Neural cell (in vitro differentiated cells): ENCODE data around the gene GMDS. TPM values are rescaled to one million over a fixed set of nuclear protein-coding genes. Genes with fewer than 3 reads are reported as not detected.

Experiments
- H2AFZ ChIP-seq: fragments of 200-600, 300-800 bp; sonication (generic), shearing (Covaris generic); 2 replicates; pipeline ENCODE4 v1.6.0; 2014; ENCODE audit warnings: low read depth, mild to moderate bottlenecking, antibody characterized with exemption, low read length, moderate library complexity
- H3F3A ChIP-seq: fragments of 200-600 bp; shearing (Covaris generic); 2 replicates; pipeline ENCODE4 v1.6.1; 2016; ENCODE audit warnings: mild to moderate bottlenecking, moderate library complexity, mixed read lengths, antibody characterized with exemption, low read length; ENCODE audit not compliant: insufficient read depth, poor library complexity, severe bottlenecking
- H3K27ac ChIP-seq: fragments of 200-600, 300-800 bp; sonication (generic), shearing (Covaris generic); 2 replicates; pipeline ENCODE4 v1.5.1; 2014; ENCODE audit warnings: mild to moderate bottlenecking, low read length, moderate library complexity
- H3K27me3 ChIP-seq: fragments of 300-800, 200-600 bp; sonication (generic), shearing (Covaris generic); 2 replicates; pipeline ENCODE4 v1.6.0; 2014; ENCODE audit warnings: mild to moderate bottlenecking, low read depth, low read length, moderate library complexity; ENCODE audit not compliant: insufficient read depth
- H3K36me3 ChIP-seq: fragments of 300-800, 200-600 bp; sonication (generic), shearing (Covaris generic); 2 replicates; pipeline ENCODE4 v1.5.1; 2014; ENCODE audit warnings: mild to moderate bottlenecking, antibody characterized with exemption, low read length, moderate library complexity; ENCODE audit not compliant: insufficient read depth
- H3K4me2 ChIP-seq: fragments of 300-800, 200-600 bp; sonication (generic), shearing (Covaris generic); 2 replicates; pipeline ENCODE4 v1.6.0; 2014; ENCODE audit warnings: mild to moderate bottlenecking, low read length
- H3K4me3 ChIP-seq: fragments of 300-800, 200-600 bp; sonication (generic), shearing (Covaris generic); 2 replicates; pipeline ENCODE4 v1.5.1; 2014; ENCODE audit warnings: mild to moderate bottlenecking, low read length, moderate library complexity
- H3K79me2 ChIP-seq: fragments of 200-600 bp; shearing (Covaris generic); replicated peaks from 2 replicates; pipeline ENCODE4 v1.6.0; 2014; ENCODE audit warnings: mild to moderate bottlenecking, low read length, moderate library complexity; ENCODE audit not compliant: insufficient read depth
- H3K9ac ChIP-seq: fragments of 300-800, 200-600 bp; sonication (generic), shearing (Covaris generic); 2 replicates; pipeline ENCODE4 v1.6.1; 2016; ENCODE audit warnings: mild to moderate bottlenecking, low read length, mixed read lengths
- H3K9me2 ChIP-seq: fragments of 200-600 bp; shearing (Covaris generic); 2 replicates; pipeline ENCODE4 v1.6.1; 2016; ENCODE audit warnings: mild to moderate bottlenecking, low read length, mixed read lengths; ENCODE audit not compliant: insufficient read depth
- H3K9me3 ChIP-seq: fragments of 200-600, 300-800 bp; sonication (generic), shearing (Covaris generic); 2 replicates; pipeline ENCODE4 v1.6.1; 2016; ENCODE audit warnings: mild to moderate bottlenecking, mixed run types, low read length, moderate library complexity, mixed read lengths
- H4K20me1 ChIP-seq: fragments of 200-600 bp; shearing (Covaris generic); 2 replicates; pipeline ENCODE4 v1.6.1; 2016; ENCODE audit warnings: mild to moderate bottlenecking, mixed run types; ENCODE audit not compliant: insufficient read depth
- EP300 ChIP-seq: fragments of 450-650 bp; conservative IDR thresholded peaks from 2 replicates; pipeline ENCODE4 v1.6.1; 2014; ENCODE audit warnings: antibody characterized with exemption, mild to moderate bottlenecking, moderate library complexity; ENCODE audit not compliant: poor library complexity, severe bottlenecking
- EZH2 ChIP-seq: fragments of 200-600, 300-800 bp; shearing (Covaris generic), sonication (generic); IDR thresholded peaks from 2 replicates; pipeline ENCODE4 v1.6.1; 2014; ENCODE audit warnings: antibody characterized with exemption, low read length, borderline replicate concordance, mild to moderate bottlenecking; ENCODE audit not compliant: insufficient read depth, poor library complexity, severe bottlenecking
- MXI1 ChIP-seq: fragments of 450-650 bp; conservative IDR thresholded peaks from 2 replicates; pipeline ENCODE4 v1.6.1; 2014; ENCODE audit warnings: antibody characterized with exemption, mild to moderate bottlenecking; ENCODE audit not compliant: poor library complexity, severe bottlenecking
- POLR2AphosphoS5 ChIP-seq: IDR thresholded peaks from 2 replicates; pipeline ENCODE4 v1.6.1; 2012
- RAD21 ChIP-seq: fragments of 450-650 bp; conservative IDR thresholded peaks from 2 replicates; pipeline ENCODE4 v1.6.1; 2014; ENCODE audit warnings: antibody characterized with exemption, mild to moderate bottlenecking, moderate library complexity
- SMC3 ChIP-seq: fragments of 450-650 bp; conservative IDR thresholded peaks from 2 replicates; pipeline ENCODE4 v1.6.1; 2014; ENCODE audit warnings: antibody characterized with exemption, mild to moderate bottlenecking, moderate library complexity; ENCODE audit not compliant: poor library complexity
- TAF1 ChIP-seq: IDR thresholded peaks from 2 replicates; pipeline ENCODE4 v1.6.1; 2012; ENCODE audit warnings: low read depth
- polyA plus RNA-seq: library from polyadenylated mRNA; depleted of rRNA; stranded (reverse); fragments of >200 nt; gene quantifications from 2 replicates; pipeline ENCODE4 v1.2.3, GENCODE V29; 2014
- TF ChIP-seq, protein P1 (sequence below): fragments of 450-650 bp; IDR thresholded peaks from 2 replicates; pipeline ENCODE4 v1.5.1; 2014; ENCODE audit warnings: antibody characterized with exemption, mild to moderate bottlenecking, moderate library complexity; ENCODE audit not compliant: poor library complexity, severe bottlenecking
- TF ChIP-seq, protein P2 (sequence below): IDR thresholded peaks from 2 replicates; pipeline ENCODE4 v1.6.1; 2012; ENCODE audit warnings: borderline replicate concordance

GMDS gene
- polyA plus RNA-seq, 1 donor from 2014 or later, result 11.4 TPM

DNA sequence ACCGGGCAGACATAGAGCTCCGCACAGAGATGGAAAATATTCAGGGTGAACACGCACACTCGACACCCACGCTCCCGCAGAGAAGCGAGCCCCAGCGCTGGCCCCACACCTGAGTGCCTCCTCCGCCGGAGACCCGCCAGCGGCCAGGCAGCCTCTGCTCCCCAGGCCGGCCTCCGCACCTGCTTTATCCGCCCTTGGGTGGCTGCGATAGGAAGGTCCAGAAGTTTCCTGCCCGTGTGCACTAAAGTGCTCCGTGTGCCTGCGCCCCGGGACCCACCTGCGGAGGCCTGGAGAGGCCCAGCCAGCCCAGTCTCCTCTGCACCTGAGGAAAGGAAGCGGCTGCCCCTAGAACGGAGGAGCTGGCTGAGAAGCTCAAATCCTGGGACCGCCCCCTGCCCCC lies 646.5 kb downstream of the GMDS start:
- no peak overlapping the region for H3K9ac ChIP-seq
- no peak overlapping the region for H2AFZ ChIP-seq
- H3K4me3 ChIP-seq, result no peak overlapping the region
- H3K9me2 ChIP-seq, result no peaks in the 10 kb centered on the region
- no peaks in the 10 kb centered on the region for H3K36me3 ChIP-seq
- TF ChIP-seq POLR2AphosphoS5, result no peak
- TF ChIP-seq RAD21, result no peak
- no peak for TF ChIP-seq EP300
- no peak for TF ChIP-seq SMC3
- TF ChIP-seq EZH2, result no peak
- TF ChIP-seq TAF1, result no peak
- TF ChIP-seq MXI1, result no peak
- TF ChIP-seq, protein P1, sequence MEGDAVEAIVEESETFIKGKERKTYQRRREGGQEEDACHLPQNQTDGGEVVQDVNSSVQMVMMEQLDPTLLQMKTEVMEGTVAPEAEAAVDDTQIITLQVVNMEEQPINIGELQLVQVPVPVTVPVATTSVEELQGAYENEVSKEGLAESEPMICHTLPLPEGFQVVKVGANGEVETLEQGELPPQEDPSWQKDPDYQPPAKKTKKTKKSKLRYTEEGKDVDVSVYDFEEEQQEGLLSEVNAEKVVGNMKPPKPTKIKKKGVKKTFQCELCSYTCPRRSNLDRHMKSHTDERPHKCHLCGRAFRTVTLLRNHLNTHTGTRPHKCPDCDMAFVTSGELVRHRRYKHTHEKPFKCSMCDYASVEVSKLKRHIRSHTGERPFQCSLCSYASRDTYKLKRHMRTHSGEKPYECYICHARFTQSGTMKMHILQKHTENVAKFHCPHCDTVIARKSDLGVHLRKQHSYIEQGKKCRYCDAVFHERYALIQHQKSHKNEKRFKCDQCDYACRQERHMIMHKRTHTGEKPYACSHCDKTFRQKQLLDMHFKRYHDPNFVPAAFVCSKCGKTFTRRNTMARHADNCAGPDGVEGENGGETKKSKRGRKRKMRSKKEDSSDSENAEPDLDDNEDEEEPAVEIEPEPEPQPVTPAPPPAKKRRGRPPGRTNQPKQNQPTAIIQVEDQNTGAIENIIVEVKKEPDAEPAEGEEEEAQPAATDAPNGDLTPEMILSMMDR, result no peak
- TF ChIP-seq, protein P2, sequence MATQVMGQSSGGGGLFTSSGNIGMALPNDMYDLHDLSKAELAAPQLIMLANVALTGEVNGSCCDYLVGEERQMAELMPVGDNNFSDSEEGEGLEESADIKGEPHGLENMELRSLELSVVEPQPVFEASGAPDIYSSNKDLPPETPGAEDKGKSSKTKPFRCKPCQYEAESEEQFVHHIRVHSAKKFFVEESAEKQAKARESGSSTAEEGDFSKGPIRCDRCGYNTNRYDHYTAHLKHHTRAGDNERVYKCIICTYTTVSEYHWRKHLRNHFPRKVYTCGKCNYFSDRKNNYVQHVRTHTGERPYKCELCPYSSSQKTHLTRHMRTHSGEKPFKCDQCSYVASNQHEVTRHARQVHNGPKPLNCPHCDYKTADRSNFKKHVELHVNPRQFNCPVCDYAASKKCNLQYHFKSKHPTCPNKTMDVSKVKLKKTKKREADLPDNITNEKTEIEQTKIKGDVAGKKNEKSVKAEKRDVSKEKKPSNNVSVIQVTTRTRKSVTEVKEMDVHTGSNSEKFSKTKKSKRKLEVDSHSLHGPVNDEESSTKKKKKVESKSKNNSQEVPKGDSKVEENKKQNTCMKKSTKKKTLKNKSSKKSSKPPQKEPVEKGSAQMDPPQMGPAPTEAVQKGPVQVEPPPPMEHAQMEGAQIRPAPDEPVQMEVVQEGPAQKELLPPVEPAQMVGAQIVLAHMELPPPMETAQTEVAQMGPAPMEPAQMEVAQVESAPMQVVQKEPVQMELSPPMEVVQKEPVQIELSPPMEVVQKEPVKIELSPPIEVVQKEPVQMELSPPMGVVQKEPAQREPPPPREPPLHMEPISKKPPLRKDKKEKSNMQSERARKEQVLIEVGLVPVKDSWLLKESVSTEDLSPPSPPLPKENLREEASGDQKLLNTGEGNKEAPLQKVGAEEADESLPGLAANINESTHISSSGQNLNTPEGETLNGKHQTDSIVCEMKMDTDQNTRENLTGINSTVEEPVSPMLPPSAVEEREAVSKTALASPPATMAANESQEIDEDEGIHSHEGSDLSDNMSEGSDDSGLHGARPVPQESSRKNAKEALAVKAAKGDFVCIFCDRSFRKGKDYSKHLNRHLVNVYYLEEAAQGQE, result no peak
- peaks cover 21% of the 10 kb centered on the region for H3K27me3 ChIP-seq
- no peak overlapping the region for H3K4me2 ChIP-seq
- H3K27ac ChIP-seq, result no peak overlapping the region
- no peaks in the 10 kb centered on the region for H4K20me1 ChIP-seq
- no peaks in the 10 kb centered on the region for H3K9me3 ChIP-seq
- no peaks in the 10 kb centered on the region for H3F3A ChIP-seq
- no peaks in the 10 kb centered on the region for H3K79me2 ChIP-seq

DNA sequence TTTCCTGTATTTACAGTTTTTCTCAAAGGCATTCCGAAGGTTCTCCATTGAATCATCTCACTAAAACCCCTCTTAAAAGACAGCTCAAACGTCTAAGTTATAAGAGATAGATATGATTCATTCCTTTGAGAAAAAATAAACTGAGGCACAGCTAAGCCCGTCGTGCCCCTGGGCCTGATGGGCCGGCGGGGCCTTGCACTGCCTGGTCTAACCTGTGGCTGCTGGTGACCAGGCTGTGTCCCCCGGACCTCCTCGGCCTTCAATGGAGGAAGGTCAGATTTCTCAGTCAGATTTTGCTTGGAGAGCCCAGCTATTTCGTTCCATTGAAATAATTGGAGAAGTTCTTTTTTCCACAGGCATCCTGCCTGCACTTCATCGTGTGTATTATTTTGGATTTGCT lies 647.0 kb downstream of the GMDS start:
- H3K4me2 ChIP-seq, result no peak overlapping the region
- no peaks in the 10 kb centered on the region for H3K9me3 ChIP-seq
- no peak overlapping the region for H3K4me3 ChIP-seq
- no peak overlapping the region for H3K9ac ChIP-seq
- H2AFZ ChIP-seq, result no peak overlapping the region
- H3F3A ChIP-seq, result no peaks in the 10 kb centered on the region
- H3K27me3 ChIP-seq, result peaks cover 17% of the 10 kb centered on the region
- no peaks in the 10 kb centered on the region for H3K9me2 ChIP-seq
- no peaks in the 10 kb centered on the region for H3K36me3 ChIP-seq
- H3K27ac ChIP-seq, result no peak overlapping the region
- no peak for TF ChIP-seq MXI1
- no peak for TF ChIP-seq TAF1
- TF ChIP-seq, protein P1, result no peak
- TF ChIP-seq RAD21, result no peak
- TF ChIP-seq, protein P2, result no peak
- no peak for TF ChIP-seq POLR2AphosphoS5
- TF ChIP-seq EP300, result no peak
- no peak for TF ChIP-seq SMC3
- TF ChIP-seq EZH2, result no peak
- no peaks in the 10 kb centered on the region for H4K20me1 ChIP-seq
- no peaks in the 10 kb centered on the region for H3K79me2 ChIP-seq
